ENCODE data around the gene NMRK1. TPM values are rescaled to one million over a fixed set of nuclear protein-coding genes. Genes with fewer than 3 reads are reported as not detected.
A peak's percentile ranks its signal among the peaks of the same experiment; 100 is the strongest.

NMRK1 gene
- total and polyA plus RNA-seq, 8 donors: 1.2 to 73.3 (median 19.3) TPM

DNA sequence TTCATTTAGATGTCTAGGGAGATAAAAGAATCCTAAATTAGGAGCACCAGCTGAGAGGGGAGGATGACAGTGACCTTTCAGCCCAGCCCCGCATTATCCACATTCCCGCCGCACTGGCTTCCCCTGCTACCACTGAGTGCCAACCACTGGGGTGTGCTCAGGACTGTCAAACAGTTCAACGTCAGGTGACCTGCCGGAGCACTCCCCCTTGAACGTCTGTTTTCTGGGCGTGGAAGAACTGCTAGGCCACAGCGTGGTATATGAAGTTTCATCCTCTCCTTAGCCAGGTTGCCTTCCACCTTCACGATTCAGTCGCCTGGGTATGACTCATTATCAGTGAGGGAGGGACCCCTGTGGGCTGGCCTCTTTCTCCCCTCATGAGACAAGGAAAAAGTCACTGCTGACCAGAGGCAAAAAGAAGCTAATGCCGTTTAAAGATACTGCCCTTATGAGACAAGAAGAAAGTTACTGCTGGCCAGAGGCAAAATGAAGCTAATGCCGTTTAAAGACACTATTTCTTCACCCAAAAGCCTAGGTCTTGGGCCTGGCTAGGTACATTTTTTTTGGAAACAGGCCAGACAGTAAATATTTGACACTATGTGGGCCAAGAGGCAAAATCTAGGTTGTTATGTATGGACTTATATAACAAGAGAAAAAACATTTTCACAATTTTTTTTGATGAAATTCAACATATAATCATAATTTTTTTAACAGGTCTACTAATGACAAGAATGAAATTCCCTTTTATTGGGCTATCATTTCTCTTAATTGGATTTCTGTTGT lies 4.6 kb downstream of the NMRK1 start:
- Histone ChIP-seq H3K27me3 (no peaks in the 10 kb centered on the region), H3K9me3 (no peaks in the 10 kb centered on the region), H3K27ac (peak overlapping the region; percentile 61 to 83 (median 72)), H3K4me1 (peaks cover 26 to 43% (median 36%) of the 10 kb centered on the region in 4 donors), H3K36me3 (peaks cover 0 to 34% (median 28%) of the 10 kb centered on the region in 4 donors), H3K4me3 (no peak overlapping the region)
- WGBS, 5 donors: 24 to 48% (median 39%) methylated on average over 12 of the region's 12 CpGs
- TF ChIP-seq POLR2A (IDR thresholded peaks at IDR 0.05): no peak
- no peak for TF ChIP-seq EP300 (IDR thresholded peaks at IDR 0.05)
- TF ChIP-seq, protein P1, sequence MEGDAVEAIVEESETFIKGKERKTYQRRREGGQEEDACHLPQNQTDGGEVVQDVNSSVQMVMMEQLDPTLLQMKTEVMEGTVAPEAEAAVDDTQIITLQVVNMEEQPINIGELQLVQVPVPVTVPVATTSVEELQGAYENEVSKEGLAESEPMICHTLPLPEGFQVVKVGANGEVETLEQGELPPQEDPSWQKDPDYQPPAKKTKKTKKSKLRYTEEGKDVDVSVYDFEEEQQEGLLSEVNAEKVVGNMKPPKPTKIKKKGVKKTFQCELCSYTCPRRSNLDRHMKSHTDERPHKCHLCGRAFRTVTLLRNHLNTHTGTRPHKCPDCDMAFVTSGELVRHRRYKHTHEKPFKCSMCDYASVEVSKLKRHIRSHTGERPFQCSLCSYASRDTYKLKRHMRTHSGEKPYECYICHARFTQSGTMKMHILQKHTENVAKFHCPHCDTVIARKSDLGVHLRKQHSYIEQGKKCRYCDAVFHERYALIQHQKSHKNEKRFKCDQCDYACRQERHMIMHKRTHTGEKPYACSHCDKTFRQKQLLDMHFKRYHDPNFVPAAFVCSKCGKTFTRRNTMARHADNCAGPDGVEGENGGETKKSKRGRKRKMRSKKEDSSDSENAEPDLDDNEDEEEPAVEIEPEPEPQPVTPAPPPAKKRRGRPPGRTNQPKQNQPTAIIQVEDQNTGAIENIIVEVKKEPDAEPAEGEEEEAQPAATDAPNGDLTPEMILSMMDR (IDR thresholded peaks at IDR 0.05): peak in 1 of 7 experiments; percentile 24
- TF ChIP-seq POLR2AphosphoS5 (IDR thresholded peaks at IDR 0.05): peak in 2 of 3 donors; percentile 10 to 52
- intact Hi-C loops (cut with DNase I; ENCODE audit: low total_unique reads): no loop called here
- DNase-seq: peak; percentile 62 to 87

DNA sequence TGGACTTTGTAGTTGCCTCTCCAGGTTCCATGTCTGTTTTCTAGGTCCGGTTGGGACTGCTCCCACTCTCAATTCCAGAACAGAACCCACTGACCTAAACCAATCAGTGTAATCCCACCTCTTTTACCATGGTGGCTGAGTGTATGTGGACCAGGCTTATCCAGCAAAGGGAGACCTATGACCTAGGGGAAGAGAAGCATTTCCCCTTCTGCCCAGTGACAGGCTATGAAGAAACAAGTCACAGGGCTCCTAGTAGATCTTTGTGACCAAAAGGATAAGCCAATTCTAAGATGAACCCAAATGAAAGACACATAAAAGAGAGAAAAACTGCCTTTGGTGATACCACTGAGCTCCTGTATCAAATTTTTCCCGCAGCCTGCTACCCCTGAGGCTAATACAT lies 6.3 kb downstream of the NMRK1 start:
- intact Hi-C loops (cut with DNase I; ENCODE audit: low total_unique reads): no loop called here
- Histone ChIP-seq H3K9me3 (no peaks in the 10 kb centered on the region), H3K4me1 (peaks cover 19 to 40% (median 33%) of the 10 kb centered on the region in 4 donors), H3K27ac (no peak overlapping the region), H3K27me3 (no peaks in the 10 kb centered on the region), H3K4me3 (no peak overlapping the region), H3K36me3 (peaks cover 3 to 37% (median 28%) of the 10 kb centered on the region in 4 donors)
- WGBS, 5 donors: 0 to 100% (median 67%) methylated on average over 2 of the region's 2 CpGs
- TF ChIP-seq, protein P1 (IDR thresholded peaks at IDR 0.05): no peak
- TF ChIP-seq EP300 (IDR thresholded peaks at IDR 0.05) (no peak), POLR2AphosphoS5 (IDR thresholded peaks at IDR 0.05) (no peak)
- DNase-seq: no peak

DNA sequence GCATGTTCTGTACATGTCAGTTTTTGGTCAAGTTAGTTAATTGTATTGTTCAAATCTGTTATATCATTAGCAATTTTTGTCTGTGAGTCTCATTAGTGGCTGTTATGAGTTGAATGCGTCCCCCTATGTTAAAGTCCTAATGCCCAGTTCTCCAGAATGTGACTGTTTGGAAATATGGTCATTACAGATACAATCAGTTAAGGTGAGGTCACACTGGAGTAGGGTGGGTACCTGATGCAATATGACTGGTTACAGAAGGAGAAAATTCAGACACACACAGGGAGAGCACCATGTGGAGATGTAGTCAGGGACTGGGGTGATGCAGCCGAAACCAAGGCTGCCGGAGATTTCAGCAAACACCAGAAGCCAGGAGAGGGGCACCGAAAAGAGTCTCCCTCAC lies 15.1 kb downstream of the NMRK1 start:
- Histone ChIP-seq H3K4me1 (peaks cover 0 to 5% (median 0%) of the 10 kb centered on the region in 4 donors), H3K36me3 (peaks cover under 1 to 30% (median 15%) of the 10 kb centered on the region in 4 donors), H3K4me3 (no peak overlapping the region), H3K9me3 (no peaks in the 10 kb centered on the region), H3K27me3 (no peaks in the 10 kb centered on the region), H3K27ac (no peak overlapping the region)
- no peak for DNase-seq
- TF ChIP-seq EP300 (IDR thresholded peaks at IDR 0.05): no peak
- 95 to 99% (median 97%) methylated on average over 4 of the region's 4 CpGs for WGBS, 5 donors
- intact Hi-C loops (cut with DNase I; ENCODE audit: low total_unique reads): loop anchor here (5.0 to 10.0 kb wide), 2 partner anchors 58 to 301 kb away; no protein-coding TSS in a partner anchor

DNA sequence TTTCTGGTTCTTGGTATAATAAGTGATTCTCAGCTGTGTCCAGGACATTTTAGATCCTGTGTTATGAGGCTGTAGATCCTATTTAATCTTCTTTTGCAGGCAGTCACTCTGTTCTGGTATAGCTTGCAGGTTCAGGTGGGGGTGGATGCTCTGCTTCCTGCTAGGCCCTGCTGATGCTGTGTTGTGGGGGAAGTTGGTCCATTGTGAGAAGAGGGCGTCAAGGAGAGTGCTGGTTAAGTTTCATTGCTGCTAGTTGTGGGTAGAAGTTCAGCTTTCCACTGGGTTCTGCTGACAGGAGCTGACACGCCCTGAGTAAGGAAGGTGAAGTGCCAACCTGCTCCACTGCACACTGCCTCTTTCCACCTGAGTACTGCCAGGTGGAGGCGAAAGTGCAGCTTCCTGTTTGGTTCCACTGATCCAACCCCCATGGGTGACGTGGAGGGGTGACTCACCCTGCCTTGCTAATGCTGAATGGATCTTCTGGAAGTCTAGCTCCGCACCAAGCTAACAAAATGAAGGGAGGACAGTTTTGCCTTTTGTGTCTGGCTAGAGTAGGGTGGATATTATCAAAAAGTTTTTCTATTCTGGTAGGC lies 16.3 kb downstream of the NMRK1 start:
- no peaks in the 10 kb centered on the region for H3K9me3 ChIP-seq
- peak overlapping the region in 1 of 5 donors; percentile 18 for H3K27ac ChIP-seq
- H3K27me3 ChIP-seq: no peaks in the 10 kb centered on the region
- peak; percentile 70 to 82 for DNase-seq
- H3K4me1 ChIP-seq: no peaks in the 10 kb centered on the region
- intact Hi-C loops (cut with DNase I; ENCODE audit: low total_unique reads): loop anchor here (5.0 to 10.0 kb wide), 2 partner anchors 57 to 299 kb away; no protein-coding TSS in a partner anchor
- peak in 1 of 3 donors; percentile 8 for TF ChIP-seq POLR2AphosphoS5 (IDR thresholded peaks at IDR 0.05)
- TF ChIP-seq POLR2A (IDR thresholded peaks at IDR 0.05): no peak
- H3K4me3 ChIP-seq: no peak overlapping the region
- WGBS, 5 donors: 44 to 77% (median 65%) methylated on average over 5 of the region's 5 CpGs
- H3K36me3 ChIP-seq: peaks cover 7 to 39% (median 25%) of the 10 kb centered on the region in 4 donors

DNA sequence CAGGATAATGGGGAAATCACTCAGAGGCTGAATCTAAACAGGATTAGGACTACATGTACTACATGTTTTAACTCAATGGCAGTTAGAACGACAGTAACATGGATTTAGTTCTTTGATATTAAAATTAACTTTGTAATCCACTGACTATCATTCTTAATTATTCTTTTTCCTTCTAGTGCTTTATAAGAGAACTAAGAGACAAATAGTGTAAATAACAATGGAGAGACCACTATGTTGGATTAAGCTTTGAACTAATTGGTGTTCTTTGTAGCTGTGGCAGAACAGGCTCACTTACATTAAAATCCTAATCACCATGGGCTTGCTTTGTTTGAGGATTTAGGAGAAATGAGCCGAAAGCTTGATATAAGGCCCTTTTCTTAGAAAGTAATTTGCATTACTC lies 18.8 kb downstream of the NMRK1 start:
- H3K4me3 ChIP-seq: no peak overlapping the region
- TF ChIP-seq EP300 (IDR thresholded peaks at IDR 0.05): no peak
- no peak for TF ChIP-seq POLR2A (IDR thresholded peaks at IDR 0.05)
- TF ChIP-seq POLR2AphosphoS5 (IDR thresholded peaks at IDR 0.05): no peak
- TF ChIP-seq, protein P1 (IDR thresholded peaks at IDR 0.05): no peak
- no peaks in the 10 kb centered on the region for H3K9me3 ChIP-seq
- intact Hi-C loops (cut with DNase I; ENCODE audit: low total_unique reads): no loop called here
- peaks cover 7 to 45% (median 36%) of the 10 kb centered on the region in 4 donors for H3K36me3 ChIP-seq
- no peak for DNase-seq
- peaks cover 0 to 8% (median 1%) of the 10 kb centered on the region in 4 donors for H3K4me1 ChIP-seq
- H3K27me3 ChIP-seq: no peaks in the 10 kb centered on the region
- WGBS, 5 donors: 44 to 74% (median 65%) methylated on average over 2 of the region's 2 CpGs
- H3K27ac ChIP-seq: no peak overlapping the region

Measured in stomach (tissue), 9 donors.